ENCODE measurements around the gene ARL16.

GRCh38 chr17:81682565-81683207 is 911 bp downstream of the ARL16 start:
- TF ChIP-seq CTCF (IDR thresholded peaks at IDR 0.05; ENCODE audit: extremely low read depth in 1 of 2, insufficient read depth in 1 of 2, low read depth in 1 of 2, low read length in 2 of 2) (no peak), EZH2 (IDR thresholded peaks at IDR 0.05; ENCODE audit: borderline replicate concordance, low read depth, low read length, severe bottlenecking) (no peak)

All from endothelial cell of umbilical vein (primary cell).